GM12892 (cell line): Measurements from ENCODE around the gene PLEKHG1.

Experiments used
- POLR2A ChIP-seq: IDR thresholded peaks from 2 replicates; pipeline ENCODE4 v1.6.1; 2011; ENCODE audit warnings: low read depth, low read length, control low read depth
- POLR2AphosphoS5 ChIP-seq: IDR thresholded peaks from 2 replicates; pipeline ENCODE4 v1.6.1; 2011; ENCODE audit warnings: low read depth, low read length, control low read depth

GRCh38 chr6:150613269-150613668, 13.6 kb downstream of the PLEKHG1 start:
- TF ChIP-seq POLR2AphosphoS5 = no peak
- no peak for TF ChIP-seq POLR2A
